Ascending aorta (tissue), 2 donors: ENCODE measurements around the gene SLC25A21. TPM values are rescaled to one million over a fixed set of nuclear protein-coding genes. Genes with fewer than 3 reads are reported as not detected.

ENCODE experiments used
- DNase-seq, 2 donors: peaks; one replicate each; pipeline ENCODE4 v3.0.0-alpha.2; 2019; ENCODE audit warnings: low spot score in 2 of 2
- H3K27ac ChIP-seq, 2 donors: fragments of 200-600 bp; sonication (generic); one replicate each; pipeline ENCODE4 v1.5.1; 2016 to 2017; ENCODE audit warnings: mild to moderate bottlenecking in 1 of 2
- H3K27me3 ChIP-seq: fragments of 200-600 bp; sonication (generic); one replicate; pipeline ENCODE4 v1.5.1; 2017
- H3K36me3 ChIP-seq, 2 donors: fragments of 200-600 bp; sonication (generic); one replicate each; pipeline ENCODE4 v1.5.1; 2016
- H3K4me1 ChIP-seq, 2 donors: fragments of 200-600 bp; sonication (generic); one replicate each; pipeline ENCODE4 v1.5.1; 2016 to 2017; ENCODE audit warnings: mild to moderate bottlenecking in 1 of 2
- H3K4me3 ChIP-seq, 2 donors: fragments of 200-600 bp; sonication (generic); one replicate each; pipeline ENCODE4 v1.5.1; 2016 to 2017; ENCODE audit warnings: mild to moderate bottlenecking in 1 of 2
- H3K9me3 ChIP-seq, 2 donors: fragments of 200-600 bp; sonication (generic); one replicate each; pipeline ENCODE4 v1.5.1; 2016
- intact Hi-C: fragments of 100-400 bp; cut with DNase I; formaldehyde crosslinking; loops from one replicate; pipeline ENCODE4 v1.15.1; 2023
- total RNA-seq: library from RNA; depleted of rRNA; stranded (reverse); fragments of >200 nt; gene quantifications from one replicate; pipeline ENCODE4 v1.1.0, GENCODE V29; 2016
- TF ChIP-seq, protein P1 (sequence below), 3 experiments: fragments of 200-600 bp in 2 of 3; fragments of 450-650 bp in 1 of 3; sonication (generic) in 2 of 3; IDR thresholded peaks; one replicate each; pipeline ENCODE4 v1.5.1; 2016 to 2019; ENCODE audit warnings: antibody characterized with exemption in 3 of 3, mild to moderate bottlenecking in 1 of 3, moderate library complexity in 1 of 3

SLC25A21 gene
- total RNA-seq, 1 donor from 2014 or later = not detected

DNA sequence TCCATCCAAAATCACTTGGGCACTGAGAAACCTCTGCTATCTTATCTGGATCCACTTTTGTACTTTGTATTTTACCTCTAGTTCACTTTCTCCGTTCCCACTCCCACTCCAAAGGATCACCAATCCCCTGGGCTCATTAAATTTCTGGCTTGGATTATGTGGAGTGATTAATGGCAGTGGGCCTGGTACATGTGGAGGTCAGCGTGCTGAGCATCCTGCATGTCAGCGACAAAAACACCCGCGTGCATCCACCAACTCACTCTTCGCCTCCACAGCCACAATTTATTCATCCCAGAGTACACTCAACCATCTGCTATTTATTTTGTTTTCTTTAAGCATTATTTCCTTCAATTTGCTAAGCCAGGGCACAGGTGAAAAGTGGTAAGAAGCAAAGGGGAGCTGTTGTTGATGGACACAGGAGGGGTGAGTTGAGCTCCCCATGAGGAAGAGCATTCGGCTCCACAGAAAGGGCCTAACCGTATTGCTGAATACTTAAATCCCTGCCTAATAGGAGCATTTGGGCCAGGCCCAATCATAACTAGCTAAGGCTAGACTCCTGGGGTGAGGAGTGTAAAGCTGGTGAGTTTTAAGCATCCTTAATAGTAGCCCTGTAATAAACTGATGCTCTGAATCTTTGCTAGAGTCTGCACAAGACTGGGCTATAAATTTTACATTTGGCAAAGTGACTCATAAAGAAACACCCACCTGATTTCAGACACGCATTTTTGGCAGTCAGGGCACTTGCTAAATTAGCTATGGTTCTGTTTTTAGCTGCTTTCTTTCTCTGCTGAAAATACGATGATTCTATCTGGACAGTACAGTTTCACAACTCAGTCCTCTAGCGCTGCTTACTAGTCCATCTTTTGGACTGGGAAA, 137.8 kb downstream of the SLC25A21 start:
- TF ChIP-seq, protein P1, sequence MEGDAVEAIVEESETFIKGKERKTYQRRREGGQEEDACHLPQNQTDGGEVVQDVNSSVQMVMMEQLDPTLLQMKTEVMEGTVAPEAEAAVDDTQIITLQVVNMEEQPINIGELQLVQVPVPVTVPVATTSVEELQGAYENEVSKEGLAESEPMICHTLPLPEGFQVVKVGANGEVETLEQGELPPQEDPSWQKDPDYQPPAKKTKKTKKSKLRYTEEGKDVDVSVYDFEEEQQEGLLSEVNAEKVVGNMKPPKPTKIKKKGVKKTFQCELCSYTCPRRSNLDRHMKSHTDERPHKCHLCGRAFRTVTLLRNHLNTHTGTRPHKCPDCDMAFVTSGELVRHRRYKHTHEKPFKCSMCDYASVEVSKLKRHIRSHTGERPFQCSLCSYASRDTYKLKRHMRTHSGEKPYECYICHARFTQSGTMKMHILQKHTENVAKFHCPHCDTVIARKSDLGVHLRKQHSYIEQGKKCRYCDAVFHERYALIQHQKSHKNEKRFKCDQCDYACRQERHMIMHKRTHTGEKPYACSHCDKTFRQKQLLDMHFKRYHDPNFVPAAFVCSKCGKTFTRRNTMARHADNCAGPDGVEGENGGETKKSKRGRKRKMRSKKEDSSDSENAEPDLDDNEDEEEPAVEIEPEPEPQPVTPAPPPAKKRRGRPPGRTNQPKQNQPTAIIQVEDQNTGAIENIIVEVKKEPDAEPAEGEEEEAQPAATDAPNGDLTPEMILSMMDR (IDR thresholded peaks at IDR 0.05) = no peak
- H3K27me3 ChIP-seq = no peaks in the 10 kb centered on the region
- H3K9me3 ChIP-seq = no peaks in the 10 kb centered on the region
- peak in 1 of 2 donors; percentile 68 for DNase-seq
- H3K4me3 ChIP-seq = peak overlapping the region in 1 of 2 donors; percentile 17
- intact Hi-C loops = loop anchor here (2.0 to 5.0 kb wide), 3 partner anchors 38 to 88 kb away; no protein-coding TSS in a partner anchor
- no peaks in the 10 kb centered on the region for H3K36me3 ChIP-seq
- peaks cover 3 to 21% of the 10 kb centered on the region in 2 donors for H3K4me1 ChIP-seq
- peak overlapping the region; percentile 87 to 93 for H3K27ac ChIP-seq

DNA sequence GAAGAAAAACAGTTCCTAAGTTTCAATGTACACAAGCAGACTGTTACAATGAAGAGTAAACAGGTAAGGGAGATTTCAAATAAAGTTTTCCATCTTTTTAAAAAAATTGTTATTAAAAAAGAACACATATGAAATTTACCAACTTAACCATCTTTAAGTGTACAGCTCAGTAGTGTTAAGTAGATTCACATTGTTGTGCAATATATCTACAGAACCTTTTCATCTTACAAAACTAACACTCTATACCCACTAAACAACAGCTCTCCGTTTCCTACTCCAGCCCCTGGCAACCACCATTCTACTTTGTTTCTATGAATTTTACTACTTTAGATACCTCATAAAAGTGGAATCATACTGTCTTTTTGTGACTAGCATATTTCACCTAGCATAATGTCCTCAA, 139.5 kb downstream of the SLC25A21 start:
- no peaks in the 10 kb centered on the region for H3K9me3 ChIP-seq
- H3K4me3 ChIP-seq = no peak overlapping the region
- H3K27me3 ChIP-seq = no peaks in the 10 kb centered on the region
- intact Hi-C loops = no loop called here
- no peak overlapping the region for H3K27ac ChIP-seq
- peaks cover 3 to 21% of the 10 kb centered on the region in 2 donors for H3K4me1 ChIP-seq
- TF ChIP-seq, protein P1 (IDR thresholded peaks at IDR 0.05) = no peak
- DNase-seq = no peak
- no peaks in the 10 kb centered on the region for H3K36me3 ChIP-seq

DNA sequence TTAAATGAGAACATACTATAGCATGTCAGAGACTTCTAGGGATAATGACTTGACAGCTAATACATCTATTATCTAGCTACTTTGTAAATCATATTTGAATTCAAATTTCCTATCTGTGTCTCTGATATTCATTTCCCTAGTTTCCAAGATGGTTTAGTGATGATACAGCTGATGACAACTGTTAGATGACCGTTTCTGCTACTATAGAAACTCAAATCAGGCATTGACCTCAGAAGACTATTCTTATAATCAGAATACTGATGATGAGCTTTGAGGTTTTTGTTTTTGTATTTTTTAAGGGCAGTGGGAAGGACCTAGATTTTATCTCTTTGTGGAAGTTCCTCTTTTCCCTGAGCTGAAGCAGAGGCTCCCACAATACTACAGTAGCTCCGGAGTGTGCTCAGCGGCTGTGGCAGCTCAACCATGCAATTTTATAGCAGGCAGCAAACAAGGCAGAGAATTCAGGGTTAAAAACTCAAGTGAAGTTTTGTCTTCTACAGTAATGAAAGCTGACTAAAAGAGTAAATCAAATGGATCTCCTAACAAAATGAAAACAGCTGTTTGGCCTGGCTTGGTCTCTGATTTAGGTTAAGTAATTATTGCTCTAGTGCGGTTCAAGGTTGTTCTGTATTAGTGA, 145.1 kb downstream of the SLC25A21 start:
- intact Hi-C loops = no loop called here
- H3K27me3 ChIP-seq = no peaks in the 10 kb centered on the region
- H3K4me3 ChIP-seq = no peak overlapping the region
- TF ChIP-seq, protein P1 (IDR thresholded peaks at IDR 0.05) = no peak
- H3K4me1 ChIP-seq = peaks cover 0 to 6% of the 10 kb centered on the region in 2 donors
- DNase-seq = no peak
- no peaks in the 10 kb centered on the region for H3K9me3 ChIP-seq
- no peaks in the 10 kb centered on the region for H3K36me3 ChIP-seq
- no peak overlapping the region for H3K27ac ChIP-seq

DNA sequence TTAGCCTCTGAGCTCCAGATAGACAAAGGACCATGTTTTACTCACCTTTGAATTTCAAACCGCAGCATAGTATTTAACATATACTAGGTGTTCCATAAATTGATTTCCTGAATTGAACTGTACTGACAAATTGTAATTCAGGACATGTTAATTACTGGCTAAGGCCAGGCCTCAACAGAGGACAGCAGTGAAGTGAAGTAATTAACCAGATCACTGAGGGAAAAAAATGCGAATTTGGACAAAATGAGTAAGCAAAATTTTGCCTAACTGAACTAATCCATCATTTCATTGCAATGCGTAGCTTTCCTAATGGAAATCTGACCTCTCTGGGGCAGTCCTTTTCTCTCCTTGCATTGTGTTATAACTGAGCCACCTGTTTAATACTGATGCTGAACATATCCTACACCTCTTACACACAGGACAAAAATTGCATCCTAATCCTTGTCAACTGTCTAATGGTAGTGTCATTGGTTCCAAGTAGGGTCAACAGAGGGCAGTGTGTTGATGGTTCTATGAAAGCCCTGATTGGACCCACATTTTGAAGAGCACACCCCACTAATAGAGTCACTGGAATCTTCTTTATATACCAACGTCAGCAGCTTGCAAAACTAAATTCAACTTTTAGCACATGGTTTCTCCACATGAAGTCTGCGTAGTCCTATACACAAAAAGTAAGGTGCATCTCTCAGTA, 148.4 kb downstream of the SLC25A21 start:
- no peaks in the 10 kb centered on the region for H3K36me3 ChIP-seq
- TF ChIP-seq, protein P1 (IDR thresholded peaks at IDR 0.05) = no peak
- H3K4me1 ChIP-seq = peaks cover 0 to 6% of the 10 kb centered on the region in 2 donors
- no peak overlapping the region for H3K4me3 ChIP-seq
- no peak overlapping the region for H3K27ac ChIP-seq
- intact Hi-C loops = no loop called here
- H3K9me3 ChIP-seq = no peaks in the 10 kb centered on the region
- DNase-seq = no peak
- no peaks in the 10 kb centered on the region for H3K27me3 ChIP-seq

DNA sequence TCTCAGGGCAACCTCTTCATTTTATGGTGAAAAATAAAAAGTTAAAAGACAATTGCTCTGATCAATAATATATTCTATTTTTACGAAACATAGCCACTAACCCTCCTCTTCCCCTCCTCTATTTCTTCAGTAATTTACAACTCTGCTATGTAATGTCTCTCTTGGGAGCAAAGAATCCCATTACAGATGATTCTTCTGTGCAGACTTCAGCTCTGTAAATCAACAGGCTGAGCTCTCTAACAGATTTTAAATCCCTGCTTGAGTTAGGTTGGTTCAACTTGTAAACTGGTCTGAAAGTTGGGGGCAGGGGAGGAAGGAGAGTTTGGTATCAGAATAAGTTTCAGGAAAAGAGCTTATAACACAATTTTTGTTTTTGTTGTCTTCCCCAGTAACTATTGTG, 151.0 kb downstream of the SLC25A21 start:
- DNase-seq = no peak
- Histone ChIP-seq H3K36me3 (no peaks in the 10 kb centered on the region), H3K4me1 (peaks cover 0 to 6% of the 10 kb centered on the region in 2 donors), H3K9me3 (no peaks in the 10 kb centered on the region), H3K27me3 (no peaks in the 10 kb centered on the region), H3K27ac (no peak overlapping the region), H3K4me3 (no peak overlapping the region)
- intact Hi-C loops = no loop called here
- TF ChIP-seq, protein P1 (IDR thresholded peaks at IDR 0.05) = no peak
